ENCODE data around the gene UNC45B. TPM values are rescaled to one million over a fixed set of nuclear protein-coding genes. Genes with fewer than 3 reads are reported as not detected.

Gene UNC45B
- total and polyA plus RNA-seq, 2 donors (not counting 1 experiment from before 2014, with no cell fraction given) = not detected

GRCh38 chr17:35146214-35146833, 1.3 kb upstream of the UNC45B start:
- Histone ChIP-seq H3K9ac (ENCODE audit: low read length) (no peak overlapping the region), H3K4me1 (ENCODE audit: control insufficient read depth in 2 of 2, insufficient read depth in 2 of 2, low read length in 2 of 2) (peaks cover 0 to 3% of the 10 kb centered on the region in 2 donors), H3K4me2 (replicated peaks; ENCODE audit: low read depth, low read length, poor library complexity, severe bottlenecking) (no peak overlapping the region), H3K9me3 (ENCODE audit: control extremely low read depth in 1 of 3, control insufficient read depth in 2 of 3, insufficient read depth in 1 of 3, low read length in 2 of 3) (no peaks in the 10 kb centered on the region), H3K36me3 (replicated peaks in 1 of 2; ENCODE audit: control extremely low read depth in 1 of 2, control insufficient read depth in 1 of 2, extremely low read depth in 1 of 2, insufficient read depth in 2 of 2, low read length in 1 of 2) (no peaks in the 10 kb centered on the region), H3K27ac (ENCODE audit: low read length in 2 of 2) (no peak overlapping the region), H2AFZ (ENCODE audit: insufficient read depth, low read depth, low read length, poor library complexity, severe bottlenecking) (no peak overlapping the region), H3K27me3 (replicated peaks in 1 of 4; ENCODE audit: control extremely low read depth in 1 of 4, control insufficient read depth in 3 of 4, insufficient read depth in 4 of 4, low read length in 3 of 4) (peaks cover 0 to 3% (median 0%) of the 10 kb centered on the region in 4 experiments), H3K4me3 (ENCODE audit: control extremely low read depth in 1 of 5, extremely low read depth in 1 of 5, insufficient read depth in 1 of 5, low read depth in 2 of 5, low read length in 4 of 5) (no peak overlapping the region), H3K79me2 (ENCODE audit: control insufficient read depth, insufficient read depth, low read length) (peaks cover 12% of the 10 kb centered on the region), H4K20me1 (ENCODE audit: control insufficient read depth, insufficient read depth, low read length, poor library complexity, severe bottlenecking) (no peaks in the 10 kb centered on the region)
- no peak overlapping the region for H3K4me3 Mint-ChIP-seq
- peaks cover 4% of the 10 kb centered on the region for H3K27me3 Mint-ChIP-seq
- no peaks in the 10 kb centered on the region for H3K9me3 Mint-ChIP-seq (ENCODE audit: insufficient read depth)
- CTCF ChIA-PET = no interaction called here
- TF ChIP-seq EZH2 (IDR thresholded peaks at IDR 0.05; ENCODE audit: borderline replicate concordance, insufficient read depth, low read depth, low read length, poor library complexity, severe bottlenecking) (no peak), CTCF (IDR thresholded peaks at IDR 0.05) (no peak)
- POLR2A ChIA-PET = no interaction called here
- ATAC-seq (ENCODE audit: low read depth) (no peak), DNase-seq (no peak)
- H3K27ac Mint-ChIP-seq = no peak overlapping the region
- H3K4me1 Mint-ChIP-seq = peaks cover 14% of the 10 kb centered on the region
- 100% methylated on average over 1 of the region's 4 CpGs for WGBS (ENCODE audit: insufficient coverage)
- intact Hi-C loops (cut with micrococcal nuclease) = no loop called here

- Histone ChIP-seq H2AFZ (ENCODE audit: insufficient read depth, low read depth, low read length, poor library complexity, severe bottlenecking) (no peak overlapping the region), H3K27me3 (replicated peaks in 1 of 4; ENCODE audit: control extremely low read depth in 1 of 4, control insufficient read depth in 3 of 4, insufficient read depth in 4 of 4, low read length in 3 of 4) (peaks cover 0 to 3% (median 1%) of the 10 kb centered on the region in 4 experiments), H3K9me3 (ENCODE audit: control extremely low read depth in 1 of 3, control insufficient read depth in 2 of 3, insufficient read depth in 1 of 3, low read length in 2 of 3) (no peaks in the 10 kb centered on the region), H3K9ac (ENCODE audit: low read length) (no peak overlapping the region), H4K20me1 (ENCODE audit: control insufficient read depth, insufficient read depth, low read length, poor library complexity, severe bottlenecking) (no peaks in the 10 kb centered on the region), H3K79me2 (ENCODE audit: control insufficient read depth, insufficient read depth, low read length) (no peaks in the 10 kb centered on the region), H3K4me1 (ENCODE audit: control insufficient read depth in 2 of 2, insufficient read depth in 2 of 2, low read length in 2 of 2) (no peaks in the 10 kb centered on the region), H3K27ac (ENCODE audit: low read length in 2 of 2) (no peak overlapping the region), H3K4me3 (ENCODE audit: control extremely low read depth in 1 of 5, extremely low read depth in 1 of 5, insufficient read depth in 1 of 5, low read depth in 2 of 5, low read length in 4 of 5) (no peak overlapping the region), H3K36me3 (replicated peaks in 1 of 2; ENCODE audit: control extremely low read depth in 1 of 2, control insufficient read depth in 1 of 2, extremely low read depth in 1 of 2, insufficient read depth in 2 of 2, low read length in 1 of 2) (no peaks in the 10 kb centered on the region), H3K4me2 (replicated peaks; ENCODE audit: low read depth, low read length, poor library complexity, severe bottlenecking) (no peak overlapping the region)
- 89% methylated on average over 9 of the region's 9 CpGs for WGBS (ENCODE audit: insufficient coverage)
- Mint-ChIP-seq H3K4me1 (peaks cover 4% of the 10 kb centered on the region), H3K4me3 (no peak overlapping the region), H3K27me3 (peaks cover 7% of the 10 kb centered on the region), H3K27ac (no peak overlapping the region), H3K9me3 (ENCODE audit: insufficient read depth) (no peaks in the 10 kb centered on the region)
- POLR2A ChIA-PET = no interaction called here
- intact Hi-C loops (cut with micrococcal nuclease) = no loop called here
- DNase-seq (no peak), ATAC-seq (ENCODE audit: low read depth) (no peak)
- TF ChIP-seq CTCF (IDR thresholded peaks at IDR 0.05) = no peak
- no peak for TF ChIP-seq EZH2 (IDR thresholded peaks at IDR 0.05; ENCODE audit: borderline replicate concordance, insufficient read depth, low read depth, low read length, poor library complexity, severe bottlenecking)
- CTCF ChIA-PET = interaction anchor here (1.1 kb wide), 1 partner anchor 19 kb away, joined by 4 read pairs; no protein-coding TSS in a partner anchor
Measured at GRCh38 chr17:35148144-35148543, 527 bp downstream of the UNC45B start.

All from B cell (primary cell).